Testis (tissue), 3 donors: ENCODE measurements around the gene HAAO. TPM values are rescaled to one million over a fixed set of nuclear protein-coding genes. Genes with fewer than 3 reads are reported as not detected.

Experiments
- DNase-seq: peaks from one replicate; pipeline ENCODE4 v3.0.0-alpha.2; 2019
- H3K27ac ChIP-seq, 2 donors: fragments of 200-600 bp; sonication (generic); one replicate each; pipeline ENCODE4 v1.5.1; 2019
- H3K27me3 ChIP-seq: fragments of 200-600 bp; sonication (generic); one replicate; pipeline ENCODE4 v1.5.1; 2019
- H3K36me3 ChIP-seq: fragments of 200-600 bp; sonication (generic); one replicate; pipeline ENCODE4 v1.5.1; 2017; ENCODE audit warnings: low read depth; ENCODE audit errors: missing control alignments
- H3K4me1 ChIP-seq: fragments of 200-600 bp; sonication (generic); one replicate; pipeline ENCODE4 v1.5.1; 2019
- H3K4me3 ChIP-seq, 2 donors: fragments of 200-600 bp; sonication (generic); one replicate each; pipeline ENCODE4 v1.5.1; 2017 to 2019
- H3K9me3 ChIP-seq: fragments of 200-600 bp; sonication (generic); one replicate; pipeline ENCODE4 v1.5.1; 2017
- CTCF ChIP-seq, 3 experiments: fragments of 450-650 bp in 2 of 3; fragments of 200-600 bp in 1 of 3; sonication (generic) in 1 of 3; IDR thresholded peaks; one replicate each; pipeline ENCODE4 v1.5.1; 2016 to 2019; ENCODE audit warnings: antibody characterized with exemption in 3 of 3, mild to moderate bottlenecking in 2 of 3, moderate library complexity in 1 of 3
- POLR2A ChIP-seq: fragments of 450-650 bp; IDR thresholded peaks from one replicate; pipeline ENCODE4 v1.6.1; 2017; ENCODE audit warnings: antibody characterized with exemption, mild to moderate bottlenecking, moderate library complexity
- WGBS, 2 donors: methylation state at CpG; one replicate each; pipeline ENCODE4 v1.1.5; 2018; 5-methylcytosine and 5-hydroxymethylcytosine counted together
- intact Hi-C: fragments of 100-400 bp; cut with DNase I; formaldehyde crosslinking; loops from one replicate; pipeline ENCODE4 v1.15.1; 2023; ENCODE audit warnings: low total_unique reads
- polyA plus RNA-seq: library from polyadenylated mRNA; stranded (reverse); fragments of 350-450 nt; fragmentation: Illumina TruSeq; extraction: RNeasy Lipid Tissue Mini Kit (QIAGEN cat#74804); gene quantifications from one replicate; pipeline ENCODE4 v1.2.3, GENCODE V29; 2014; ENCODE audit warnings: low read depth, low replicate concordance; ENCODE audit not compliant: insufficient read depth
- total RNA-seq, 2 donors: library from RNA; depleted of rRNA; stranded (reverse); fragments of >200 nt; gene quantifications; one replicate each; pipeline ENCODE4 v1.2.3, GENCODE V29; 2016

The HAAO gene
- total and polyA plus RNA-seq, 3 donors from 2014 or later, result 3.2 to 6.0 (median 5.3) TPM

GRCh38 chr2:42783511-42783910 lies 8.9 kb downstream of the HAAO start:
- H3K9me3 ChIP-seq, result no peaks in the 10 kb centered on the region
- no peaks in the 10 kb centered on the region for H3K36me3 ChIP-seq
- intact Hi-C loops, result no loop called here
- no peak overlapping the region for H3K4me3 ChIP-seq
- H3K27ac ChIP-seq, result no peak overlapping the region
- no peaks in the 10 kb centered on the region for H3K4me1 ChIP-seq
- H3K27me3 ChIP-seq, result no peaks in the 10 kb centered on the region
- WGBS, 2 donors, result 82 to 93% methylated on average over 8 to 9 of the region's 9 CpGs
- TF ChIP-seq CTCF (IDR thresholded peaks at IDR 0.05) (no peak), POLR2A (no peak)
- no peak for DNase-seq

- intact Hi-C loops, result no loop called here
- no peak for TF ChIP-seq POLR2A
- no peak for TF ChIP-seq CTCF (IDR thresholded peaks at IDR 0.05)
- no peaks in the 10 kb centered on the region for H3K36me3 ChIP-seq
- no peaks in the 10 kb centered on the region for H3K27me3 ChIP-seq
- 95 to 100% methylated on average over 1 of the region's 1 CpG for WGBS, 2 donors
- no peak overlapping the region for H3K27ac ChIP-seq
- no peak for DNase-seq
- H3K4me3 ChIP-seq, result no peak overlapping the region
- H3K4me1 ChIP-seq, result no peaks in the 10 kb centered on the region
- H3K9me3 ChIP-seq, result no peaks in the 10 kb centered on the region
Observed at GRCh38 chr2:42781181-42781580, 11.2 kb downstream of the HAAO start.

- WGBS, 2 donors, result 96 to 97% methylated on average over 3 of the region's 3 CpGs
- Histone ChIP-seq H3K27me3 (no peaks in the 10 kb centered on the region), H3K9me3 (no peaks in the 10 kb centered on the region), H3K27ac (no peak overlapping the region), H3K4me3 (no peak overlapping the region), H3K36me3 (no peaks in the 10 kb centered on the region), H3K4me1 (no peaks in the 10 kb centered on the region)
- TF ChIP-seq CTCF (IDR thresholded peaks at IDR 0.05), result no peak
- TF ChIP-seq POLR2A, result no peak
- no peak for DNase-seq
- intact Hi-C loops, result no loop called here
Observed at GRCh38 chr2:42777883-42778805, 14.2 kb downstream of the HAAO start.

- Histone ChIP-seq H3K4me1 (no peaks in the 10 kb centered on the region), H3K4me3 (no peak overlapping the region), H3K36me3 (no peaks in the 10 kb centered on the region), H3K27ac (no peak overlapping the region), H3K27me3 (no peaks in the 10 kb centered on the region), H3K9me3 (no peaks in the 10 kb centered on the region)
- 73 to 76% methylated on average over 3 of the region's 3 CpGs for WGBS, 2 donors
- DNase-seq, result no peak
- TF ChIP-seq POLR2A, result no peak
- TF ChIP-seq CTCF (IDR thresholded peaks at IDR 0.05), result no peak
- intact Hi-C loops, result no loop called here
Observed at GRCh38 chr2:42775810-42776209, 16.6 kb downstream of the HAAO start.

- H3K27ac ChIP-seq, result no peak overlapping the region
- no peak for TF ChIP-seq POLR2A
Observed at GRCh38 chr2:42775186-42775585, 17.2 kb downstream of the HAAO start.

More at GRCh38 chr2:42775186-42775585, 17.2 kb downstream of the HAAO start:
- WGBS, 2 donors, result 60 to 79% methylated on average over 2 of the region's 2 CpGs
- no peak for DNase-seq
- no peaks in the 10 kb centered on the region for H3K36me3 ChIP-seq
- intact Hi-C loops, result no loop called here
- H3K27me3 ChIP-seq, result no peaks in the 10 kb centered on the region
- H3K4me1 ChIP-seq, result no peaks in the 10 kb centered on the region
- H3K4me3 ChIP-seq, result no peak overlapping the region
- no peaks in the 10 kb centered on the region for H3K9me3 ChIP-seq
